ENCODE data around the gene CPNE2.

The CPNE2 gene

GRCh38 chr16:57126411-57126810, 34.0 kb downstream of the CPNE2 start:
- DNase-seq: no peak

DNA sequence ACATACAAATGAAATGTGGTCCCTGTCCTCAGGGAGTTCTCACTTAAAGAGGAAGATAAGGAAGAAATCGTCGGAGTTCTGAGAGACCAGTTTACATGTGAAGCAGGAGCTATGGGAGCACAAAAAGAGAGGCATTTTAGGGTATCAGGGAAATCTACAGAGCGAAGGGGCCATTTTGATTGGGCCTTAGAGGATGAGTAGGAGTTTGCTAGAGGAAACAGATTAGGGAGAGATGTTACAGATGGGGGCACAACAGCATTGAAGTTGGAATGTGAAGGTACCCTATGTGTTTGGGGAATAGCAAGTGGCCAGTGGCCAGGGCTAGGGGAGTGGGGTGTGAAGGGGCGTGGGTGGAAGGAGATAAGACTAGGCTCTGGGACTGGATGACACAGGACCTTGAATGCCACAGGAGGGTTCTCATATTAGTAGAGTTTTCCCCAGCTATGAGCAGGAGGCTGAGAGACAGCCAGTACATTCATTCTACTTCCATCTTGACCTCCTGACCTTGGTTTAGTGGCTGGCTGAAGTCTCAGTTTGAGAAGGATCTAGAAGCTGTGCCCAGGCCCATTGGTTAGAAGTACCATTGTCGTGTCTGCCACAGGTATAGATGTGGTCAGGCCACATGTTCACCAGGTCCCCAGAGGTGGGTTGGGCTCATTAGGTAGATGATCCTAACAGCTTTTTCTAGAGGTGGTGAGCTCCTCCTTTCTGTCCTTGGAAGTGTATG, 34.8 kb downstream of the CPNE2 start:
- no peak for DNase-seq

DNA sequence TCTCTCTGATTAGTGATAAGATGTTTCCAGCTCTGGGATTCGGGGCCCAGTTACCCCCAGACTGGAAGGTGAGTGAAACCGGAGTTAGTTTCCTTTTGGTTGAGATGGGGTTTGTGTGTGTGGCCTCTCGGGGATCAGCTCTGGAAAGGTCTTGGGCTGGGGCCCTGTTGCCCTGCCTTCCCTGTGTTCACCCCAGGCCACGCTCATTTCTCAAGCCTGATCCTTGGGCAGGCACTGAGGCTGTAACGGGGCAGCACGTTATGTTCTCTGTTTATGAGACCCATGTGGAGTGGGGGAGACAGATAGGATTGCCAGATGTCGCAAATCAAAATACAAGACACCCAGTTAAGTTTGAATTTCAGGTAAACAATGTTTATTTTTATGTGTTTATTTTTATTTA, 35.5 kb downstream of the CPNE2 start:
- no peak for DNase-seq

DNA sequence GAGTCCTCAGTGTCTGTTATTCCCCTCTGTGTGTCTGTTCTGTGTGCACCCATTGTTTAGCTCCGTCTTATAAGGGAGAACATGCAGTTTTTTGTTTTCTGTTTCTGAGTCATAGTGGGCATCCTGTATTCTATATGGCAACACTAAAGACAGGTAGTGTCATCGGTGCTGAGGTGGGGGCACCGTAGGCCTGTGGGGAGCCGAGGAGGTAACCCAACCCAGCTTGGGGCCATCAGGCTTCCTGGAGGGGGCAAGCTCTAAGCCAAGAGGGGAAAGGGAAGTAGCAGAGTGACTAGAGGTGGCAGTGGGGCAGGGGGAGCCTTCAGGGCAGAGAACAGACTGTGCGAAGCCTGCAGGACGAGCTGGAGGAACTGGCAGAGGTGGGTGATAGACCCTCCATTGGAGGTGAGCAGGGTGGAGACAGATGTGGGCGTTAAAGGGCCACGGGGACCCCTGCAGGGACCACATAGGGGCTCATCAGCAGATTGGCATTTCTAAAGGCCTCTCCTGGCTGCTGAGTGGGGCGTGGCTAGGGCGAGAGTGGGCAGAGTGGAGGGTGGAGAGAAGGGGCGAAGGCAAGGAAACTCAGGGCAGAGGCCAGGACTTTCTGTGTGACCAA, 36.5 kb downstream of the CPNE2 start:
- DNase-seq: no peak

DNA sequence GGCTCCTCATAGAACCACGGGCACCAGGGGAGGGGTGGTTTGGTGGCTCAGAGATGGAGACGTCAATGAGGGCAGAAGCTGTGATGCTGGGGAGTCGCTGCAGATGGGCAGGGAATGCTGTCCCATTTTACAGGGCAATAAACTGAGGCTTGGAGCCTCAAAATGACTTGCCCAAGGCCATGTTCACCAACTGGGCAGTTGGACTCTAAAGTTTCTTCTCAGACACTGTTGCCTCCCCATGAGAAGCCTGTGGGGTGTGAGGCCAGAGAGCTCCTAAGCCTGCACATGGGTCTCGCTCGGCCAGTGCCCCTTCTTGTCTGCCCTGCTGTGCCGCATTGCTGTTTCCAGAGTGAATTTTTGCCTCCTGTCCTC, 38.6 kb downstream of the CPNE2 start:
- no peak for DNase-seq

DNA sequence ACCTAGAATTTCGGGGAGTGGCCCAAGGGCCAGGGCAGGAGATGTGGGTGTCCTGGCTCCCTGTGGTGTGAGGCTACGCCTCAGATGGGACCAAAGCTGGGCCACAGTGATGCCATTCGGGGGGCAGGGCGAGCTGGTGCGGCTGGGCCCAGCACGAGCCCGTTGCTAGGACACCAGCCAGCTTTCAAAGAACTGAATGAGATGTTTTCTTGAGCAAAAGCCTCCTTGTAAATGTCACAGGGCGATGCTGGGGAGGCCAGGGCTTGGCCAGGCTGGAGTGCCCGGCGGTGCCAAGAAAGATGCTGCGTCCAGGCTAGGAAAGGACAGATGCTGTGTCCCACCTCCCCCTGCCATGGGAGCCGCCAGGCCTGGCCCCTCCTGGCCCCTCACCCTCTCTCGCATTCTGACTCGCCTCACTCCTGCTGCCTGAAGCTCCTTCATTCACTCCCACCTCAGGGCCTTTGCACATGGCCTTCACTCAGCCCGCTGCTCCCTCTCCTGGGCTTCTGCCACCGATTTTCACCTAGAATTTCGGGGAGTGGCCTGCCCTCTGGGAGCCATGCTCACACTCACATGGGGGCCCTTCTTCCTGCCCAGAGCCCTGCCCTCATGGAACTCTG, 39.1 kb downstream of the CPNE2 start:
- no peak for DNase-seq

GRCh38 chr16:57132470-57132869, 40.1 kb downstream of the CPNE2 start:
- DNase-seq: no peak

DNA sequence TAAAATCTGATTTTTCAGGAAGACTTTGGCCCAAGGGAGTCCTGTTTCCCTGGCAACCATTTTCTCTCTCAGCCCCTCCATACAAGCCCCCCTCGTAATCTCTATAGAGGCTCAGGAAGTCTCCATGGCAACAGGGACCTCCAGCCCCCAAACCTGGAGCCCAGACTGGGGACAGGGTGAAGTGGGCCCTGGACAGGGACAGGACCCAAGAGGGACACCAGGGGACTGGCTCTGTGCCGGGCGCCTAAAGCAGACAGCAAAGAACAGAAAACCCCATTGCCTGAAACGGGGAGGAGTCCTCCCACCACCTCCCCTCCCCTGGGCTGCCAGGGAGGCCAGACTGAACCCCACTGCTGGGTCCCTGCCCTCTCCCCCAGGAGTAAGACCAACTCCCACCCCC, 40.6 kb downstream of the CPNE2 start:
- no peak for DNase-seq

- no peak for DNase-seq
Observed at GRCh38 chr16:57133886-57134285, 41.5 kb downstream of the CPNE2 start.

DNA sequence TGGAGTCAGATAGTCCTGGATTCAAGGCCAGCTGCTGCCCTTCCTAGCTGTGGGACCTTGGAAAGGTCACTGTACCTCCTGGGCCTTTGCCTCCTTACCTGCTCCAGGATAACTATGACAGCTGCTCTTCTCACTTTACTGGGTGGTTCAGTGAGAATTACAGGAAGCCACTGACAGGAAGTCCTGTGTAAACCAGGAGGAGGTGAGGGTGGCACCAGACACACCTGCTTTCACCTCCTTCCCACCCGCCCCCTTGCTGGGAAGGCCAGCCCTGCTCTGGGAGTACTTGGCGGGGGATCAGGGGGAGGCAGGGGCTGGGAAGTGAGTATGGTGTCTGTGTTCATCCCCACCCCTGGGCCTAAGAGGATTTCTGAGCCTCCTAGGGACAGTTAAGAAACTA, 42.6 kb downstream of the CPNE2 start:
- no peak for DNase-seq

DNA sequence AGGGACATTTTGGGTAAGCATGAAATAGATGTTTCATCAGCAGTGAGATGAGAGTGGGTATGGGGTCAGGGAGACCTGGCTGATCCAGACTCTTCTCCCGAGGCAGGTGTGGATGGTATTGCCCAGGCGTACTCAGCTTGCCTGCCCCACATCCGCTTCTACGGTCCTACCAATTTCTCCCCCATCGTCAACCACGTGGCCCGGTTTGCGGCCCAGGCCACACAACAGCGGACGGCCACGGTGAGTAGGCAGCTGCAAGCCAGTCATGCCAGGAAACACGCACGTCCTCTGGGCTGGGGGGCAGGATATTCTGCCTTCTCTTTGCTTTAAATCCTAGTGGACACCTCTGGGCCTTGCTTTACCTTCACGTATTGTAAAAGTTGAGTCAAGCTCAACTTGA, 44.7 kb downstream of the CPNE2 start:
- no peak for DNase-seq

- no peak for DNase-seq
Observed at GRCh38 chr16:57137566-57138273, 45.3 kb downstream of the CPNE2 start.

DNA sequence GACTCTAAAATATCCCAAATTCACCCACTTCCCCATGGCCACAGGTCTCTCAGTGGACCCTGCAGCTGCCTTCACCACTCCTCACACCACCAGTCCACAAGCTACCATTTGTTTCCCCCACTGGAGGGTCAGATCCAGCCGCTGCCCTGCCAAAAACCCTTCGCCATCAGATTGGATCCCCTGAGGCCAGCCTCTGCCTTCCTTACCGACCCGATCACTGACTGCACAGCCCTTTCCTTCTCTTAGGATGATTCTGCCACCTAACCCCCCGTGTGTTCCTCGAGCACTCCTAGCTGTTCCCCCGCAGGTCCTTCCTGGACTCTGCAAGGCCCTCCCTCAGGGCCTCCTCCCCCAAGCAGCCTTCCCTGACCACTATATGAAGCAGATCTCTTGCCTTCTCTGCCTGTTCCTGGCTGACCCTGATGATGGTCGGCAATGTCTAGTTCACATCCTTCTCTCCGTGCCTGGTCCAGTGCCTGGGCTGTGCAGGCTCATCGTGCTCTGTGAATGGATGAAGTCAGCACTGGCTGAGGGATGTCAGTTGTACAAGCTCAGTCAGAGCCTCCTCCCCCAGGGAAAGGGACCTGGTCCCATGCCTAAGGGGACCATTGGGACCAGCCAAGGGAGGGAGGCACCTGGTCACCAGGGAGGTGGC, 46.0 kb downstream of the CPNE2 start:
- DNase-seq: no peak

- no peak for DNase-seq
Observed at GRCh38 chr16:57140931-57141668, 48.7 kb downstream of the CPNE2 start.

DNA sequence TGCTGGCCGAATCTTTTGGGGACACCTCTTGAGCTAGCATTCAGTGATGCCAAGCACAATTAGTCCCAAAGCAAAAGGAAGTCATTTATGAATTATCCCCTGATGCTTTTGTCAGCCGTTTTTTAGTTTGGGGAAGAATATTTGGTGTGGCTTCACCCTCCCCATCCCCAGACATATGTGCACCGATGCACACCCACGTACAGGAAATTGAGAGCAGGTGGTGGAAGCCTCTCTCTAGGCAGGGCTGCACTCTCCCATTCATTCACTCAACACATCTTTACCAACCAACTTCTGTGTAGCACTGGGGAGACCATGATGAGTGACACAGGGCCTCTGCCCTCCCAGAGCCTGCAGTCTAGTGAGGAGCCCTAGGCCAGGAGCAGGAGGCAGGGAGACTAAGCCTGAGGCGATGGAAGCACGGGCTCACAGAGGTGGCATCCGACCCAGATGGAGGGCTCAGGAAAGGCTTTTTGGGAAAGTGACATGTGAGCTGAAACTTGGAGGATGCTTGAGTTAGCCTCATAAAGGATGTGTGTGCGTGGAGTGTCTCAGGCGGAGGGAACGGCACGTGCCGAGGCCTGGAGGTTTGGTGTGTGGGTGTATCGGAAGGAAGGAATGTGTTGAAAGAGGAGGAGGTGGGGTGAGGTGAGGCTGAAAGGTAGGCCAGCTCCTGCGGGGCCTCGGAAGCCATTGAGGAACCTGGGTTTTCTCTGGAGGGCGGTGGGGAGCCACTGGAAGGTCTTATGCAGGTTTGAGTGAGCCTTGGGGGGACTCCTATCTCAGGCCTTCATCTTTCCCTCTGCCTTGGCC, 49.6 kb downstream of the CPNE2 start:
- DNase-seq: no peak

- no peak for DNase-seq
Observed at GRCh38 chr16:57143149-57143921, 51.0 kb downstream of the CPNE2 start.

DNA sequence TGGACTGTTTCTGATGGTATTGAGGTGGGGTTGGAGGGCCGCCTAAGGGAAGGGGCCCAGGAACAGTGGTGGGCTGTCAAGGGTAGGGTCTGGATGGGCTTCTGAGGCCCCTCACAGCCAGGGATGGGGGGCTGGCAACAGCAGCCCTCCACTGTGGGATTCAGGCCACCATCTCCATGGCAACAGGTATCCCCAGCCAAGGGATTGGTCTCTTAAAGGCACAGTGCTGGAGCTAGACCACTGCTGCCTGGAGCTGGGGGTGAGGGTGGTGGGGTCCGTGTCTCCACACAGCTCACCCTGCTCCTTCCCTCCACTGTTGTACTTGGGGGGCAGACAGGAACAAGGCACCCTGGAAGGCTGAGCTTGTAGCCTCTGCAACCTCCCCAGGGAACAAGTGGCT, 51.6 kb downstream of the CPNE2 start:
- no peak for DNase-seq

- DNase-seq: no peak
Observed at GRCh38 chr16:57145046-57146021, 53.0 kb downstream of the CPNE2 start.

- DNase-seq: no peak
Observed at GRCh38 chr16:57146040-57146647, 53.8 kb downstream of the CPNE2 start.

Measured in NCI-H2227 treated with DMSO at 0.1 percent for 48 hours (cell line).